CD8-positive, alpha-beta memory T cell (primary cell): ENCODE data around the gene MTLN. TPM values are rescaled to one million over a fixed set of nuclear protein-coding genes. Genes with fewer than 3 reads are reported as not detected.
"Not testable (repeated sequence)": the region's sequence is repeated elsewhere in the genome, so short reads cannot be mapped to it uniquely, and the experiment has no call there.

Experiments
- CTCF ChIA-PET: fragments of 350-600 bp; sonication (Branson Sonifier 250); formaldehyde crosslinking; loops from one replicate; lab custom pipeline; 2021; ENCODE audit warnings: antibody characterized with exemption; lab: Charles Lee
- POLR2A ChIA-PET: fragments of 350-600 bp; sonication (Branson Sonifier 250); formaldehyde crosslinking; loops from one replicate; lab custom pipeline; 2021; ENCODE audit warnings: antibody characterized with exemption; lab: Charles Lee
- DNase-seq, 5 donors: peaks; one replicate each; pipeline versions ENCODE4 v3.0.0 to v3.0.0-alpha.2; 2020 to 2022; ENCODE audit warnings: mixed read lengths in 1 of 5
- H3K27ac ChIP-seq: one replicate; pipeline ENCODE4 v1.7.0; 2013; ENCODE audit warnings: low read depth, mild to moderate bottlenecking, low read length, moderate library complexity
- H3K27me3 ChIP-seq: 2 replicates; pipeline ENCODE4 v1.7.0; 2013; ENCODE audit warnings: low read length, mild to moderate bottlenecking; ENCODE audit not compliant: insufficient read depth, poor library complexity, severe bottlenecking
- H3K36me3 ChIP-seq: 2 replicates; pipeline ENCODE4 v1.7.0; 2013; ENCODE audit warnings: mild to moderate bottlenecking, low read length, moderate library complexity; ENCODE audit not compliant: insufficient read depth
- H3K4me1 ChIP-seq: 2 replicates; pipeline ENCODE4 v1.7.0; 2013; ENCODE audit warnings: mild to moderate bottlenecking, low read length, moderate library complexity; ENCODE audit not compliant: insufficient read depth
- H3K4me3 ChIP-seq: 2 replicates; pipeline ENCODE4 v1.7.0; 2013; ENCODE audit warnings: mild to moderate bottlenecking, low read length
- H3K9me3 ChIP-seq: 2 replicates; pipeline ENCODE4 v1.7.0; 2013; ENCODE audit warnings: mild to moderate bottlenecking, low read length
- H3K27ac Mint-ChIP-seq, 8 donors: one replicate each; pipeline ENCODE4 v1.8.0; 2020 to 2021; ENCODE audit warnings: mixed read lengths in 8 of 8, mild to moderate bottlenecking in 6 of 8, inconsistent platforms in 3 of 8, moderate library complexity in 3 of 8
- H3K27me3 Mint-ChIP-seq, 2 donors: one replicate each; pipeline ENCODE4 v1.8.0; 2020 to 2021; ENCODE audit warnings: mixed read lengths in 2 of 2, mild to moderate bottlenecking in 1 of 2, moderate library complexity in 1 of 2
- H3K36me3 Mint-ChIP-seq, 3 donors: one replicate each; pipeline ENCODE4 v1.8.0; 2020 to 2021; ENCODE audit warnings: mixed read lengths in 3 of 3, inconsistent platforms in 1 of 3, mild to moderate bottlenecking in 1 of 3
- H3K4me1 Mint-ChIP-seq, 3 donors: one replicate each; pipeline ENCODE4 v1.8.0; 2020 to 2021; ENCODE audit warnings: mixed read lengths in 3 of 3, inconsistent platforms in 1 of 3, mild to moderate bottlenecking in 1 of 3
- H3K4me3 Mint-ChIP-seq, 7 donors: one replicate each; pipeline ENCODE4 v1.8.0; 2020 to 2021; ENCODE audit warnings: mixed read lengths in 7 of 7, mild to moderate bottlenecking in 6 of 7, moderate library complexity in 4 of 7, inconsistent platforms in 2 of 7
- H3K9me3 Mint-ChIP-seq, 5 donors: one replicate each; pipeline ENCODE4 v1.8.0; 2020 to 2022; ENCODE audit warnings: mixed read lengths in 5 of 5, mild to moderate bottlenecking in 3 of 5, moderate library complexity in 2 of 5, inconsistent platforms in 1 of 5
- polyA plus RNA-seq: library from polyadenylated mRNA; unstranded; fragments of 300-500 nt; fragmentation: Illumina TruSeq; gene quantifications from one replicate; pipeline ENCODE4 v1.2.3, GENCODE V29; 2021
- total RNA-seq, 2 experiments: library from RNA; stranded (reverse); gene quantifications; one replicate each; pipeline ENCODE4 v1.2.3, GENCODE V29; 2021

MTLN gene, protein sequence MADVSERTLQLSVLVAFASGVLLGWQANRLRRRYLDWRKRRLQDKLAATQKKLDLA
- total RNA-seq: 100 to 1,000 TPM; 112 to 120 TPM
- polyA plus RNA-seq: 121 TPM

GRCh38 chr2:110211938-110212858, at the start of gene MTLN:
Gene MTLN, minus strand, starts transcription at chr2:110212547. Its CDS starts 22 bp downstream, at chr2:110212525.
- H3K4me3 Mint-ChIP-seq: peak within 1 kb of the TSS; percentile 91 to 96 (median 93)
- peak; percentile 49 to 82 (median 75) for DNase-seq

GRCh38 chr2:110261910-110262309, 49.6 kb upstream of the MTLN start:
- H3K36me3 ChIP-seq, POLR2A ChIA-PET, H3K4me1 Mint-ChIP-seq, H3K27ac Mint-ChIP-seq, DNase-seq, H3K27me3 Mint-ChIP-seq, CTCF ChIA-PET, H3K4me3 ChIP-seq, H3K27me3 ChIP-seq, H3K4me3 Mint-ChIP-seq, H3K9me3 Mint-ChIP-seq, H3K4me1 ChIP-seq, H3K9me3 ChIP-seq, H3K27ac ChIP-seq, H3K36me3 Mint-ChIP-seq: not testable (repeated sequence)

More at GRCh38 chr2:110211938-110212858, at the start of gene MTLN:
- H3K9me3 ChIP-seq: peaks cover 4% of the 10 kb centered on the region
- peak within 1 kb of the TSS; percentile 81 for H3K27ac ChIP-seq
- peaks cover 11% of the 10 kb centered on the region for H3K4me1 ChIP-seq
- Mint-ChIP-seq H3K27ac (peak within 1 kb of the TSS; percentile 94 to 99 (median 96)), H3K9me3 (peaks cover 0 to 2% (median 0%) of the 10 kb centered on the region in 5 donors), H3K27me3 (peaks cover 22 to 30% of the 10 kb centered on the region in 2 donors), H3K36me3 (peaks cover 0 to 26% (median 9%) of the 10 kb centered on the region in 3 donors), H3K4me1 (peaks cover 16 to 26% (median 25%) of the 10 kb centered on the region in 3 donors)
- POLR2A ChIA-PET: no interaction called here
- CTCF ChIA-PET: no interaction called here
- peaks cover 7% of the 10 kb centered on the region for H3K36me3 ChIP-seq
- H3K27me3 ChIP-seq: no peaks in the 10 kb centered on the region
- peak within 1 kb of the TSS; percentile 97 for H3K4me3 ChIP-seq

- H3K27me3 ChIP-seq, H3K4me3 Mint-ChIP-seq, POLR2A ChIA-PET, CTCF ChIA-PET, DNase-seq, H3K4me3 ChIP-seq, H3K27ac Mint-ChIP-seq, H3K9me3 ChIP-seq, H3K27me3 Mint-ChIP-seq, H3K4me1 Mint-ChIP-seq, H3K27ac ChIP-seq, H3K36me3 Mint-ChIP-seq, H3K9me3 Mint-ChIP-seq, H3K36me3 ChIP-seq, H3K4me1 ChIP-seq: not testable (repeated sequence)
Observed at GRCh38 chr2:110248081-110248795, 35.9 kb upstream of the MTLN start.

DNA sequence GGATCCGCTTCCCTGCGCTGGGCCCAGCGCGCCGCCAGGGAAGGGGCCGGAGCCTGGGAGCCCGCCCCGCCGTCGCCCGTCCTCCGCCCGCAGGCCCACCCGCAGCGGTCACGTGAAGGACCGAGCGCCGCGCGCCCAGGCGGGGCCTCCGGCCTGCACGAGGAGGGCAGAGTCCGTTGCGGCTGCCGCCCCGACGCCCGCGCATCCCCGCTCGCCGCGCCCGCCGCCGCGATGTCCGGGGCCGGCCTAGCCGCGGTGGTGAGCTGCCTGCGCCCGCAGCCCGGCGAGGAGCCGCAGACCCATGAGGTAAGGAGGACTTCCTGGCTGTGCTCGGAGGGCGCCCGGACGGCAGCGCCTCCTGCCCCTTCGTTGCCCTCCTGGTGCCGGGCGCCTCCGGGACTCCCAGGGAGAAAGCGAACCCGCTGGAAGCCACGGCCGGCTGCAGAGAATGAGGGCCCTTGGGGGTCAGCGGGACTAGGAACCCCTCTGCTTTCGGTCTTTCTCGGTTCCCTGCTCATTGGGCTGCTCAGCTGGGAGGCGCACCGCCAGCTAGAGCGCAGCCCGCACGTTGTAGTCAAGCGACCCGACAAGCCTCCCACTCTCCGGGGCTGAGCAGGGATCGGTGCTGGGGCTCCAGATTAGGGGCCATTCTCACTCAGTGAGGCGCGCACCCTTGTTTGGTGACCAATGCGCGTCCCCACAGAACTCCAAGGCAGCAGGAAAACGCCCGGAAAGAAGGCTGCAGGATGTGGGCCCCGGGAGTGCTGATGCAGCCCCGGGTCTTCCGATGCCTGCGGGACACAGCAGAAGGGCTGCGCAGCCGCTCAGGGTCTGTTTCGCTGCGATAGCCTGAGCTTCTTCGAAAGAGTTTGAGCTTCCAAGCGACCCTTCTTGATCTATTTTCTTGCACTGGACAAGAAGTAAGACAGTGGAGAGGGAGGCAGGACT, 33.4 kb upstream of the MTLN start:
- POLR2A ChIA-PET, H3K27me3 Mint-ChIP-seq, H3K9me3 Mint-ChIP-seq, H3K36me3 Mint-ChIP-seq, H3K4me1 ChIP-seq, DNase-seq, H3K27me3 ChIP-seq, H3K4me3 ChIP-seq, H3K36me3 ChIP-seq, H3K9me3 ChIP-seq, H3K27ac ChIP-seq, H3K27ac Mint-ChIP-seq, H3K4me1 Mint-ChIP-seq, H3K4me3 Mint-ChIP-seq, CTCF ChIA-PET: not testable (repeated sequence)

- DNase-seq, H3K27me3 Mint-ChIP-seq, H3K4me3 ChIP-seq, H3K9me3 Mint-ChIP-seq, H3K27ac Mint-ChIP-seq, POLR2A ChIA-PET, H3K36me3 ChIP-seq, H3K4me1 ChIP-seq, H3K27ac ChIP-seq, H3K27me3 ChIP-seq, H3K9me3 ChIP-seq, H3K36me3 Mint-ChIP-seq, H3K4me1 Mint-ChIP-seq, H3K4me3 Mint-ChIP-seq, CTCF ChIA-PET: not testable (repeated sequence)
Observed at GRCh38 chr2:110243283-110243682, 30.9 kb upstream of the MTLN start.

DNA sequence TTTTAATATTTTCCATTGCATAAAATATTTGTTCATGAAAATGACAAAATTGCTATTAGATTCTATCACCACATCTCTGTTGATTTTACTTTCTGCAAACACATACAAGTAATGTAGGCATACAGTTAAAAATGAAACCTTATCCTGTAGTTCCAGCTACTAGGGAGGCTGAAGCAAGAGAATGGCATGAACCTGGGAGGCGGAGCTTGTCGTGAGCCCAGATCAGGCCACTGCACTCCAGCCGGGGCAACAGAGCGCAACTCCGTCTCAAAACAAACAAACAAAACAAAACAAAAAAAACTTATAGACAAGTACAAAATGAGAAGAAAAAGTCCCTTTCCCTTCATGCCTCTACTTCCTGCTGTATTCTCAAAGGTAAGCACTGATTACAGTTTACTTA, 22.2 kb upstream of the MTLN start:
- H3K9me3 Mint-ChIP-seq, H3K36me3 Mint-ChIP-seq, H3K27ac Mint-ChIP-seq, H3K36me3 ChIP-seq, CTCF ChIA-PET, DNase-seq, H3K27me3 Mint-ChIP-seq, H3K4me1 ChIP-seq, H3K9me3 ChIP-seq, H3K4me3 ChIP-seq, H3K4me3 Mint-ChIP-seq, H3K4me1 Mint-ChIP-seq, POLR2A ChIA-PET, H3K27ac ChIP-seq, H3K27me3 ChIP-seq: not testable (repeated sequence)

DNA sequence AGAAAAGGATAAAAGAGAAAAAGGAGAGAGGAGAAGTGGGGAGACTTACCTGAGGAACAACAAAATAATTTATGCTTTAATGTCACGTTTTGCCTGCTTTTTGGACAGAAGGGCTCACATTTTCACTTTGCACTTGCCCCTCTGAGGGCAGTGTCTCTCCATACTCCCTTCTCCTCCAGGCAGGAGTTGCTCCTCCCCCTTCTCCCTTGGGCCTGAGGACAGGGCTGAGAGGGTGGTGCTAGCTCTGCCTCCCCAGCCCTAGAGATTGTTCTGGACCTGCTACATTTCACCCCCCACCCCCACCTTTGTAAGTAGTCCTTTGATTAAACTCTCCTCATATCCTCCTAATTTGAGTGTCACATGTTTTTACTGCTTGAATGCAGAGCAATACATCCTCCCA, 17.5 kb upstream of the MTLN start:
- H3K9me3 ChIP-seq, H3K4me3 Mint-ChIP-seq, H3K4me3 ChIP-seq, DNase-seq, H3K36me3 ChIP-seq, H3K4me1 ChIP-seq, H3K27me3 ChIP-seq, H3K27ac ChIP-seq, CTCF ChIA-PET, H3K36me3 Mint-ChIP-seq, POLR2A ChIA-PET, H3K27ac Mint-ChIP-seq, H3K4me1 Mint-ChIP-seq, H3K9me3 Mint-ChIP-seq: not testable (repeated sequence)
- H3K27me3 Mint-ChIP-seq: peaks cover 8 to 25% of the 10 kb centered on the region in 2 donors
